Activated CD4-positive, alpha-beta T cell treated with anti-CD3 and anti-CD28 coated beads for 24 hours (primary cell): ENCODE data around the gene RARB.

Source experiments
- DNase-seq, 2 donors: peaks; one replicate each; pipeline ENCODE4 v3.0.0-alpha.2; 2020; ENCODE audit warnings: low read depth in 2 of 2

RARB gene

DNA sequence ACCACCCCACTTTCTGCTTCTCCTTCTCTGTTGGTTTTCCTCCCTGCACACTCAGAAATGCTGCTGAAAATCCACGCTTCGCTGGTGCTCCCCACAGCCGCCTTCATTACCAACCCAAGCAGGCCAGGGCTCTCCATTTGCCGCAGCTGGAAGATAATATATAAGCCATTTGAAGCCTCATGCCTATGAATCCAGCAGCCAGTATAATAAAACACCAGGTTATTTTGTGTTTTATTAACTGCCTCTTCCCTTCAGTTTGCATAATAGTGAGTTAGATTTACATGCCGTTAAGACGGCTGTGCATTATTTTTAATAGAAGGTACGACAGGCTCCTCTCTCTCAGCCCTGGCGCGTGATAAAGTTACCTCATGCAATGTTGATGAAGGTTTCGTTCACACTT is 150.0 kb downstream of the RARB start:
- no peak for DNase-seq

DNA sequence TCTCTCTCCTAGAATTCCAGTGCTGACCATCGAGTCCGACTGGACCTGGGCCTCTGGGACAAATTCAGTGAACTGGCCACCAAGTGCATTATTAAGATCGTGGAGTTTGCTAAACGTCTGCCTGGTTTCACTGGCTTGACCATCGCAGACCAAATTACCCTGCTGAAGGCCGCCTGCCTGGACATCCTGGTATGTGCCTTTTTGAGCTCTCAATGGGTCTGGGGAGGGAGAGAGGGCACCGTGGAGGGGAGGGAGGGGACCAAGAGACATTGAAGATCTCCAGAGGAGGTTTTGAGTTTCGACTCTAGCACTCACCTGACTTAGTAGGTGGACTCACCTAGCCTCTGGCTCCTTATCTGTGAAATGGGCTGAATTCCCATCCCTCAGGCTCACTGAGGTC is 152.5 kb downstream of the RARB start:
- DNase-seq = no peak

DNA sequence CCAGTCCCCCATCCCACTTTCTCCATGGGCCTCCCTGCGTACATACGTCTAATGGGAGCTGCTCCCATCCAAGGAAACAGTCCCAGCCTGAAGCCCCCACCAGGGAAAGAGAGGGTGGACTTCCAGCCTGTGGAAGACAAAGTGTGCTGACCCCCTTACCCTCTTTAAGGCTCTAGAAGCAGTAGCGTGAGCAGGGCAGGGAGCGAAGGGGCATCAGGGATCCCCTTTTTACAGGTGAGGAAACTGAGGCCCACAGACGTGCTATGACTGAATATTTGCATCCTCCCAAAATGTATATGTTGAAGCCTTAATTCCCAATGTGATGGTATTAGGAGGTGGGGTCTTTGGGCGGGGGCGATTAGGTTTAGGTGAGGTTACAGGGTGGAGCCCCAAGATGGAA is 153.3 kb downstream of the RARB start:
- DNase-seq = no peak

DNA sequence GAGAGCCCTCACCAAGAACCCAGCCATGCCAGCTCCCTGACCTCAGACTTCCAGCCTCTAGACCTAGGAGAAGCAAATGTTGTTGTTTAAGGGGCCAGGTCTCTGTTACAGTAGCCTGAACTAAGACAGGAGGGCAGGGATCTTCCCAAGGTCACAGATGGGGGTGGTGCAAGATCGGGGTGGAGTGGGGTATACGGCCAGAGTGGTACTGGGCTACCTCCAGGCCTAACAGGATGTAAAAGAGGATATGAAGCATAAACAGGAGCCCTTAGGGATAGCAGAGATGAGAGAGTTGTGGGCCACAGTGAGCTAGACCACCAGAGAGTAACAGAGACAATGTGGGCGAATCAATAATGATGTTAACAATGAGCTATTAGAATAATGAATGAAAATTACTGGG is 153.8 kb downstream of the RARB start:
- DNase-seq = no peak

DNA sequence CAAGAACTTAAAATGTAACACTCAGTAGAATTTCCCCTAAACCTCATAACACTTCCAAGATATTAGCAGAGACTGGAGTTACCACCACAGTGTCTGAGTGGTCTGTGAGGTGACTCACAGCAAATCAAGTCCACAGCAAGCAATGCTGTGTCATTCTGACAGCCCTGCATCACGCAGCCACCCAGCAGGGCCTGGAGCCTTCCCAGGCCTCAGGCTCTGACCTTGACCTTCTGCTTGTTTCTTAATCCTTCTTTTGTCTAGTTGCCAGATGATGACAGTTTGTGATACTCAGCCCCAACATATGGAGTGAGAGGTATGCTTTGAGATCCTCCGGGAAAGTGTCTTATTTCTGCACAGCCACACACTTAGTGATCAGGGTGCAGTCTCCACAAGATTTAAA is 154.2 kb downstream of the RARB start:
- no peak for DNase-seq

DNA sequence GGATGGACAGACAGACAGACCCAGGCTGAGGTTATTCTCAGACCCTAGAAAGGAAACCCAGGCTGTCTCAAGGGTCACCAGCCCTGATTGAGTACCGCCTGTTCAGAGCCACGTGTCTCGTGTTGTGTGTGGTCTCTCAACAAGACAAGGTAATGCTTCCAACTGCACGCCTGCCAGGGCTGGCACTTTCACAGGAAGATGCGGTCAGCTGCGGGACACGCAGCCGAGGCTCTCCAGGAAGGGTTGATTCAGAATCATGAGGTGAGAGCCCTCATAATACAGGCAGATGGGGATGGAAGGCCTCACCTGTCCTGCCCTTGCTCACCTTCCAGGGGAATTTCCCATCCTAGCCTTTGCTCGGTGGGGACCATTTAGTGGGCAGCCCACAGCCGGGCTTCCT is 155.3 kb downstream of the RARB start:
- DNase-seq = no peak

DNA sequence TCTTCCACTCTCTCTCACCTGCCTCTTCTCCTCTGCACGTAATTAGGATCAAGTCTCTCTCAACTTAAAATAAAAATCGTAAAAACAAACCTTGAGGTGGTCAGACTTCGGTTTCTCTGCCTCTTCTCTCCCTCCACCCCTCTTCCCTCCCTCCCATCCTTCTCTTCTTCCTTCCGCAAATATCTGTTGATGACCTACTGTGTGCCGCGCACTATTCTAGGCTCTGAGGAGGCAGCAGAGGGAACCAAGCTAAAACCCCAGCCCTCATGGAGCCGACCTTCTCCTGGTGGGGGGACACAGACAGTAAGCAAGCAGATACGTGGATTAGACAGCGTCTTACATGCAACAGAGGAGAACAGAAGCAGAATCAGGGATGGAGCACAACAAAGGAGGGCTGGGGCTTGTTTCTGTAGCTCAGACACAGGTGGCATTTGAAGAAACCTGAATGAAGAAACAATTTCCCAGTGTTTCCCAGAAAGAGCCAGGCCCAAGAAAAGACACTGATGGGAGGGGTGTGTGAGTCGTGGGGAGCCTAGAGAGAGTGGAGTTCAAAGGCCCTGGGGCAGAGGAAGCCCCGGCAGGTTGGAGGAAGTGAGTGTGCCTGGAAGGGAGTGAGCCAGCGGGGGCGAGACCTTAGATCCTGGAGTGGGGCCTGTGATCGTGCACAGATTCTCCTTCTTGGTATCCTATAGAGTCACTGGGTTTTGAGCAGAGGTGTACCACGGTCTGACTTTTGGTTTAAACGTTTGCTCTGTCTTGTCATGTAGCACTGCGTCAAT is 156.1 kb downstream of the RARB start:
- no peak for DNase-seq

DNA sequence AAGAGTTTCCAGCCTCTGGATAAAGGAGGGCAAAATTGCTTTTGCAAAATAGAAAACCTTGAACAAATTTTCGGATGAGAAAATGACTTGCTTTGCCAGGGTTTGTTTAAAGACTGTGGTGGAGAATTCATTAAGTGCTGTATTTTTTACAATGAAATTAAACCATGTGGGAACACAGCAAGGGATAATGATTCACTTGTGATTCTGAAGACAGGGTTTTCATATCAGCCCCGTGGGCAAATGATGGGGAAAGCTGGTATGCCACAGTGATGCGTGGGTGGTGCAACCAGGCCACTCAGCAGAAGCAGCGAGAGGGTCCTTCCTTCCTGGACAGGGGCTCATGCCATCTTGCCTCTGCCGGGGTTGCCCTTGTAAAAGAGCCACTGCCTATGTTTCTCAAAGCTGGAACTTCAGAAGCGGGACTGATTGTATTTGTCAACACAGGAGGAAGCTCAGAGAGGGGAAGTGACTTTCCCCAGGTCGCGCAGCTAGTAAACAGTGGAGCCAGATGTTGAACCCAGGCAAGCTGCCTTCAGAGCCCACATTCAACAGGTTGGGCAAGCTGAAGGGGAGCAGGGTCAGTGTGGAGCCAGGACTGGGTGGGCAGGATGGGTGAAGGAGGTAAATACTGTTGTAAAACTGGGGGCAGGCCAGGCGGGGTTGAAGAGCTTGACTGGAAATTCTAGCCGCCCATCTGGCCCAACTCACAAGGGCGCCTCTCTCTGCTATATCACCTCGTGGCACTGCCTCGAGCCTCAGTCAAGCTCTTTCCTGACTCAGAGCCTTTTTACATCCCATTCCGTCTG is 157.5 kb downstream of the RARB start:
- DNase-seq = no peak

DNA sequence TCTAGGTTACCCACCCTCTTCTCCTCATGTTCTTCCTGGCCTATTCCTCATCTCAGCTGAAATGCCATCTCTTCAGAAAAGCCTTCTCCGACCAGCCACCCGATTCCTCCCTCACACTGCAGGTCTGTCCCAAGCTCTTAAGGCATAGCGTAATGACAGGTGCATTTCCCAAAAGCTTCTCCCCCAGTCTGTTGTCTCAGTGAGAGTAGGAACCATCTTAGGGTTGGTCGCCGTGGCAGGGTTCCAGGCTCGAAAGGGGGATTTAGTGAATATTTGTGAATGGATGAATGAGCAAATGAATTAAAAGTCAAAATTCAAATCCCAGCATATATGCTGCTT is 158.1 kb downstream of the RARB start:
- DNase-seq = no peak

DNA sequence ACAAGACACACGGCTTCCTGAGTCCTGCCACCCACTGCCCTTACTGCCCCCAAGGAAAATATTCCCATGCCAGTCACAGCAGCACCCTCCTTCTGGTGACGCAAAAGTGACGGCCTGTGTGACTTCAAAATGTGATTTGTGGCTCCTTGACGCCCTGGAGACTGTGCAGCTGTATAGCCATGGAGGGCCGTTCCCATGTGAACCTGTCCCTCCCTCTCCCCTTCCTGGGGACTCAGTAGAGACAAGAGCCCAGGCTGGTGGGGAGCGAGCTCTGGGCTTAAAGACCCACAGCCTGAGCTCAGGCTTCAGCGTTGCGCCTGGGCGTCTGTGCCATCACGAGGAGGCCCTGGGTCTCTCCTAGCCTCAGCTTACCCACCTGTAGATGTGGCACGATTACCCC is 158.5 kb downstream of the RARB start:
- DNase-seq = no peak

DNA sequence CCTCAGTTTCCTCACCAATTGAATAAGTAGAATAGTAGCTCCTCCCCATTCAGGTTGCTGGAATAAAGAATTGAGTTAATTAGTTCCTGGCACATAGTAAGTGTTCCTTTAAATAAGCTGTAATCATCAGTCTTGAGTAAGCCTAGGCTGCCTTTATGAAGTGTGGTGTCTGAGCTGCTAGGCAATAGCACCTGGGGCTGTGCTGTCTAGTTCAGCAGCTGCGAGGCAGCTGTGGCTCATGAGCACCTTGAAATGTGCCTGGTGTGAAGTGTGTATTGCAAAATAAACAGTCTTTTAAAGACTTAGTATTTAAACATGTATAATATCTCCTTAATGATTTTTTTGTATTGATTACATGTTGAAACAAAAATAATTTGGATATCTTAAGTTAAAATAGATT is 159.0 kb downstream of the RARB start:
- no peak for DNase-seq

DNA sequence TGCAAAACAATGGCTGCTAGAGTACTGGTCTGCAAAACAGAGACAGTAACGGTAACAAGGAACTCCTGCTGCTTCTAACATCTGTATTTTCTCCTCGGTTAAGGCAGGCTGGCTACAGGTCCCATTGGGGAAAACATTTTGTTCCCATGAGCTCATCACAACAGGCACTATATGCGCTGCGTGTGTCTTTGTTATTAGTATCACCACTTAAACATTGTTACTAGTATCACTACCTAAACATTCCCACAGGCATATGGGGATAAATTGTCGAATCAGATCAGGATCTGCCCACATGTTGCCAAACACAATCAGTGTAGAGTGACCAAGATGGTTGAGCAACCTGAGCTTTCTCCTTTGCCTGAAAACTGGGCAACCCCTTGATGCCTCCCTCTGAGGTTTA is 159.5 kb downstream of the RARB start:
- DNase-seq = no peak

DNA sequence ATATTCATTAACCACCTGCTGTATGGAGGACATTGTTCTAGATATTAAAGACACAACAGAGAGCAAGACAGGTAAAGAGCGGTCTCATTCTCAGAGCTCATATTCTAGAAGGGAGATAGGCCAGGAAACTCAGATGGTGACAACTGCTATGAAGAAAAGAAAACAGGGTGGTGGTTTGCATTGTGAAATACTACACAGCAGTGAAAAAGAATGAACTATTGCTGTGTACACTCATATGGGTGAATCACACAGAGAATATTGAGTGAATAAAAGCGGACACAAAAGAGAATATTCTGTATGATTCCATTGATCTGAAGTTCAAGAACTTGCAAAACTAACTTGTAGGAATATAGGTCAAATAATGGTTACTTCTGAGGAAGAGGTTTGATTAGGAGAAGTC is 159.9 kb downstream of the RARB start:
- DNase-seq = no peak

DNA sequence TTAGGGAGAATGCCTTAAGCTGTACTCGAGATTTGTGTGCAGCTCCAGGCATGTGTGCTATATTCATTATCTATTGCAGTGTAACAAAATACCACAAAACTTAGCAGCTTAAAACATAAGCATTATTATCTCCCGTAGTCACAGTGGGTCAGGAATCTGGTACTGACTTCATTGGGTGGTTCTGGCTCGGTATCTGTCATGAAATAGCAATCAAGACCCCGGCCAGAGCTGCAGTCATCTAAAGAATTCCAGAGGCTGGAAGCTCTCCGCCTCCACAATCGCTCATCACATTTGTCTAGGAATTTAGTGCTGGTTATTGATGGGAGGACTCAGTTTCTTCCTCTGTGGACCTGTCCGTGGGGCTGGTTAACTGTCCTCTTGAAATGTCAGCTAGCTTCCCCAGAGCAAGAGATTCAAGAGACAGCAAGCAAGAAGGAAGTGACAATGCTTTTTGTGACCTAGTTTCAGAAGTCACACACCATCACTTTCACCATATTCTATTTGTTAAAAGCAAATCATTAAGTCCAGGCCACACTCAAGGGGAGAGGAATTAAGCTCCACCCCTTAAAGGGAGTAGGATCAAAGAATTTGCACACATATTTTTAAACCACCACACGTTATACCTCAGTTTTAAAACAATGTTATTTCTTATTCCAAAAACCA is 160.5 kb downstream of the RARB start:
- DNase-seq = no peak

DNA sequence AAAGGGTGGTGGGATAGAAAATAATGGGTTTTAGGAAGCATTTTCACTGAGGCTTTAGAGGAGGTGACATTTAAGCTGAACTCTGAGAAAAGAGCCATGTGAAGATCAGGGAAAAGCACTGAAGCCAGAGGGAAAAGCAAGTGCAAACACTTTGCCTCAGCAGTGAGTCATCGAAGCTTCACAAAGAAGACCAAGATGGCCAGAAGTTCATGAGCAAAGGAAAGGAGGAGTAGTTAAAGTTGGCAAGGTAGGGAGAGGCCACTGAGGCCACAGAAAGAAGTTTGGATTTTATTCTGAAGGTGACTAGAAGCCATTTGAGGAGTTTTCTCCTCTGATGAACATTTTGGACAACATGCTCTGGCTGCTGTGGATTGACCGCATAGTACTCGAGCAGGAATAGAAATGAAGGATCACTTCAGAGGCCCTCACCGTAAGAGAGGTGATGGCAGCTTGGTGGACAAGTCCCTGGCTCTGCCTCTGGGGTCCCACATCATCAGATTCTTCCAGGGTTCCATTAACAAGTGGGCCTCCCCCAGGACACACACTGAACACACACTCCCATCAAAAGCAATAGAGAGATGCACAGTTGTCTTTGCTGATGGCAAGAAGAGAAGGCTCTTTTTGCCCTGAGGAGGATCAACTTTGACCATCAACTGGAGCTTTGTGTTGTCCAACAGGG is 161.2 kb downstream of the RARB start:
- DNase-seq = no peak

DNA sequence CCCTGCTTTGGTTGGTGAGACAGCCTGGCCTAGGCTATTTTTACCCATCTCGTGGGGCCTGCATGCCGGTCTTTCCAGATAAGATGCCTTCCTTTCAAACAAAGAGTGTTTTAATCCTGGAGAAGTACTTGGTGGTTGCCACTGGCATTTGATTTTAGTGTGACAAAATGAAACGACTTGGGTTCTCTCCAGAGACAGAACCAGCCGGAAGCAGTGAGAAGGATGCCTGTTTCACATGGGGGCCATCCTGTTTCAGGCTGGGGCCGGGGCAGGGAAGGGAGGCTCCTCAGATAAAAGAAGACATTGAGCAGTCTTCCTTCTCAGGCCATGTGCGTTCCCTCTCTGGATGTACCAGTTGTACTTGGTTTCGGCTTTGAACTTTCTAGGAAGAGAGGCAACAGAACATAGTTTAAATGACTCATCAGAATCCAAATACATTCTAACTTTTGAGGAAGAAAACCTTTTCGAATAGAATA is 161.8 kb downstream of the RARB start:
- DNase-seq = no peak

DNA sequence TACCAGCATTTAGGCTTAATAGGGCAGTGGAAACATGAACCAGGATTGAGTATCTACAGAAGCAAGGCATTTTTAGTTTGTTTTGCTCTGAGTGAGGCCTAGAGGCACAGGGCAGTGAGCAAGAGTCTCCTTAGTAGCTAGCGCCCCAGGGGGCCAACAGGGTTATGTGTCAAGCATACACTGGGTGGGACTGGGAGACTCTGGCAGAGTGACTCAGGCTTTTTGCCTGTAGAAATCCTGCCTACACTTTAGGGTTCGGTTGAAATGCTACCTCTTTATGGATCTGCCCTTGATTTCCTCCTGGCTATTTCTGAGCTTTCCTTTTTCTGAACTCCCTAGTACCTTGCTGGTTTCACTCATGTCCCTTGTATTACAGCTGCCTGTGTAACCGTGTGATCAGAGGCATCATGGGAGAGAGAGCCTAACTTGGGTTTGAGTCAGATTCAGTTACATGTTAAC is 164.5 kb downstream of the RARB start:
- no peak for DNase-seq

DNA sequence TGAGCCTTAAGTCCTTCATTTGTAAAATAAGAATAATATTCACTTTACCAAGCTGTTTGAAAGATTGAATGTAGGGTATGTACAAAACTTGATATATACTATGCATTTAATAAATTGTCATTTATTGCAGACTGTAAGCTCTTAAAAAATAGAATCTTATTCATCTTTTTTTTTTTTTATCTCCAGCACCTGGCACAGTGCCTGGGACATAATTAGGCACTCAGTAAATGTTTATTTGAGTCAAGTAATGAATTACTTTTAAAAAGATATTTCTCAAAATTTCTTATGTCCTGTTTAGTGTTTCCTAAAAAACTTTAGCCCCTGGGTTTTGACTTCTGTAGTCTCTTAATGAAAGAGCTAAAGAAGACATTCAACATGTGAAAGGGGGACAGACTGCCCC is 164.9 kb downstream of the RARB start:
- DNase-seq = no peak

DNA sequence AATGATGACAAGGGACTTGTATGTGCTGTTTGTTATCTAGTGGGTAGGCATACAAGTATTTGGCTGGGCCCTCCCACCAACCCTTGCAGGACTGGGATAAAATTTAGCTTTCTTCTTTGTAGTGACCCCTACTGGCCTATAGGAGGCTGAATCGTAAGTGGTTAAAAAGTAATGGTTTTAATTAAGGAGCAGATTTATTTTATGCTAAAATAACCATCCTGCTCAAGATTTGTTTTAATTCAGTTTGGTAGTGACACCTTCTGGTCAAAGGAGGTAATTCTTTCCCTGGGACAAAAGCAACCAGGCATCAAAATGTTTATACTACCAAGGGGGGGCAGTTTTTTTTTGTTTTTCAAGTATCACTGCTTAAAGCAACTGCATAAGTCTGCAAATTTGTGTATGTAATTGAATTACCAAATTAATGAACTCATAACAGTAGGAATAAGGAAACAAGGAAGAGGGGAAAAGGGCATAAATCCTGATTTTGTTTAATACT is 166.0 kb downstream of the RARB start:
- peak in 1 of 2 donors; percentile 3 for DNase-seq

DNA sequence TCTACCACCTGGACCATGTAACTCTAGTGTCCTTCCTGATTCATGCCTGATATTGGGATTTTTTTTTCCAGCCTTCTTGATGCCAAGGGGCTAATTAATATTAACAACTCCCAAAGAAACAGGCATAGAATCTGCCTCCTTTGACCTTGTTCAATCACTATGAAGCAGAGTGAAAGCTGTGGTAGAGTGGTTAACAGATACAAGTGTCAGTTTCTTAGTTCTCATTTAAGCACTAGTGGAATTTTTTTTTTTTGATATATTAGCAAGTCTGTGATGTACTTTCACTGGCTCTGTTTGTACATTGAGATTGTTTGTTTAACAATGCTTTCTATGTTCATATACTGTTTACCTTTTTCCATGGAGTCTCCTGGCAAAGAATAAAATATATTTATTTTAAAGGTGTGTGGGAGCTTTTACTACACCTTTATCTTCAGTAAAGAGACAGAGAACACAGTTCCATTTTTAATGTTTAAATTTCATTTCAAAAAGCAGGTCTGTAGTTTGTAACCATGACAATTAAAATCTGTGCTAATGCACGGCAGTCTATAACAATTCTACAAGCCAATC is 169.6 kb downstream of the RARB start:
- no peak for DNase-seq

DNA sequence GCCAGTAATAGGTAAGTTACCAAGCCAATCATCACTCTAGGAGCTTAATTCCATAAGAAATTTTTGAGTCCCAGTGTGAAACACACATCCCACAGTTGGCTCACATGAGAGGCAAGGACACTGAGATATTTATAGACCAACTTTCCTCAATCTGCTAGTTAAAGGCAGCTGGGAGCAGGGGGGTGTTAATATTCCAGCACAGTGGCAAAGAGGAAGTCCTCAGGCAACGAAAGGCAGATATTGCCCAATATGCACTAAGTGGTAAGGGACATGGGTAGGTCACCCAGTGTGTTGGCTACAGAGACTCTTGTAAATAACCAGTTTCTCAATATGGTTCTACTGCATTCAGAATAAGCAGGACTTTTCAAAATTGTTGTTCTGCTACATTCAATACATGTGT is 175.6 kb downstream of the RARB start:
- no peak for DNase-seq
